Measurements from ENCODE around the gene DDAH1. TPM values are rescaled to one million over a fixed set of nuclear protein-coding genes. Genes with fewer than 3 reads are reported as not detected.

DDAH1 gene
- total RNA-seq, 3 donors from 2014 or later = 9.3 to 24.3 (median 23.9) TPM

DNA sequence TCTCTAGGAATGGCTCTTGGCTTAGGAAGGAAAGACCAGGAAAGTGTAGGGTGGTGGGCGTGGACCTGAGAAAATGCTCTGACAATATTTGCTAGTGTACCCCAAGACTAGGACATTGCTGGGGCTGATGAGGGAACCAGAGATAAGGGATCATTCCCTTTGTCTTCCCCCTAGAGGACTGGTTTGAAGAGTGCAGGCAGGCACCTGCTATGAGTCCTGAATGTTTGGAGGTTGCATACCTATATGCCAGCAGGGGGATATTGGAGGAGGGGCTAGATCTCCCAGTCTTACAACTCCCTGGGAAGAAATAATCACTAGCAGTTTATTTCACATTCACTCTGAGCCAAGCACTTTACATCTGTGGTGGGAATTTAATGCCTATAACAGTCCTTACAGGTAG lies 182.5 kb downstream of the DDAH1 start:
- H3K27me3 ChIP-seq = no peaks in the 10 kb centered on the region
- no peaks in the 10 kb centered on the region for H3K9me3 ChIP-seq
- H3K4me1 ChIP-seq = no peaks in the 10 kb centered on the region
- no peak overlapping the region for H3K27ac ChIP-seq
- no peak overlapping the region for H3K4me3 ChIP-seq
- intact Hi-C loops (cut with DNase I; ENCODE audit: low total_unique reads) = no loop called here
- TF ChIP-seq, protein P1, sequence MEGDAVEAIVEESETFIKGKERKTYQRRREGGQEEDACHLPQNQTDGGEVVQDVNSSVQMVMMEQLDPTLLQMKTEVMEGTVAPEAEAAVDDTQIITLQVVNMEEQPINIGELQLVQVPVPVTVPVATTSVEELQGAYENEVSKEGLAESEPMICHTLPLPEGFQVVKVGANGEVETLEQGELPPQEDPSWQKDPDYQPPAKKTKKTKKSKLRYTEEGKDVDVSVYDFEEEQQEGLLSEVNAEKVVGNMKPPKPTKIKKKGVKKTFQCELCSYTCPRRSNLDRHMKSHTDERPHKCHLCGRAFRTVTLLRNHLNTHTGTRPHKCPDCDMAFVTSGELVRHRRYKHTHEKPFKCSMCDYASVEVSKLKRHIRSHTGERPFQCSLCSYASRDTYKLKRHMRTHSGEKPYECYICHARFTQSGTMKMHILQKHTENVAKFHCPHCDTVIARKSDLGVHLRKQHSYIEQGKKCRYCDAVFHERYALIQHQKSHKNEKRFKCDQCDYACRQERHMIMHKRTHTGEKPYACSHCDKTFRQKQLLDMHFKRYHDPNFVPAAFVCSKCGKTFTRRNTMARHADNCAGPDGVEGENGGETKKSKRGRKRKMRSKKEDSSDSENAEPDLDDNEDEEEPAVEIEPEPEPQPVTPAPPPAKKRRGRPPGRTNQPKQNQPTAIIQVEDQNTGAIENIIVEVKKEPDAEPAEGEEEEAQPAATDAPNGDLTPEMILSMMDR (IDR thresholded peaks at IDR 0.05) = no peak
- TF ChIP-seq POLR2A (IDR thresholded peaks at IDR 0.05) = no peak
- no peak for TF ChIP-seq POLR2AphosphoS5 (IDR thresholded peaks at IDR 0.05)
- DNase-seq (ENCODE audit: low spot score in 2 of 2) = no peak
- H3K36me3 ChIP-seq = no peaks in the 10 kb centered on the region

- H3K4me3 ChIP-seq = no peak overlapping the region
- H3K4me1 ChIP-seq = no peaks in the 10 kb centered on the region
- H3K27ac ChIP-seq = no peak overlapping the region
- H3K9me3 ChIP-seq = no peaks in the 10 kb centered on the region
- intact Hi-C loops (cut with DNase I; ENCODE audit: low total_unique reads) = no loop called here
- no peaks in the 10 kb centered on the region for H3K27me3 ChIP-seq
- no peaks in the 10 kb centered on the region for H3K36me3 ChIP-seq
- no peak for DNase-seq (ENCODE audit: low spot score in 2 of 2)
- TF ChIP-seq POLR2AphosphoS5 (IDR thresholded peaks at IDR 0.05) (no peak), POLR2A (IDR thresholded peaks at IDR 0.05) (no peak)
- TF ChIP-seq, protein P1 (IDR thresholded peaks at IDR 0.05) = no peak
Observed at GRCh38 chr1:85280636-85281035, 184.3 kb downstream of the DDAH1 start.

DNA sequence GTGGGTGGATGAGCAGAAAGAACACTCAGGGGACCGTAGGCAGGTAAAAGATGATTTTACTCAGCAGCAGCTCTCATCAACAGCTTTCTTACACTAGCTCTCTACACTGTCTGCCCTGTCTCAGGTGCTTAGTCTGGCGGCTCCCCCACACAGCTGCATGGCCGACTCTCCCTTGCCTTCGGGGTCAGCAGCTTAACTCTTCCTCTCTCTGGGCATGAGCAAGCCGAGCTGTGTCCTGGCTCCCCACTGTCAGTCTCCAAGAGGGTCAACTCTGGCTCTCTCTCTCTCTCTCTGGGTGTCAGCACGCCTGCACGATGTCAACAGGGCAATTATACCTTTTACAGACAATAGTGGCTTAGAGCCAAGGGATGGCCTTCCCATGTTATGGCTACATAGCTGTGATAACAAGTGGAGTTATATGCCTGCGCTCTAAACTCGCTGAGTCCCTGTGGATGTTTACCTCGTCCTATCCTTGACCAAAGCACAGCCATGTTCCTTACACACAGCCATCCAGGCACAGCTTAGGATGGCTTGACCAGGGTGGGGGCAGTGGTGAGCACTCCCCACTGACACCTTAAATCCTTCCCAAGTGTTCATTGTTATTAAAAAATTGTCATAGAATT lies 185.4 kb downstream of the DDAH1 start:
- DNase-seq (ENCODE audit: low spot score in 2 of 2) = no peak
- Histone ChIP-seq H3K27me3 (no peaks in the 10 kb centered on the region), H3K4me1 (peaks cover 0 to 7% of the 10 kb centered on the region in 2 donors), H3K9me3 (no peaks in the 10 kb centered on the region), H3K4me3 (no peak overlapping the region), H3K36me3 (no peaks in the 10 kb centered on the region), H3K27ac (peak overlapping the region in 1 of 2 donors; percentile 72)
- TF ChIP-seq POLR2AphosphoS5 (IDR thresholded peaks at IDR 0.05) = no peak
- no peak for TF ChIP-seq POLR2A (IDR thresholded peaks at IDR 0.05)
- TF ChIP-seq, protein P1 (IDR thresholded peaks at IDR 0.05) = no peak
- intact Hi-C loops (cut with DNase I; ENCODE audit: low total_unique reads) = no loop called here

DNA sequence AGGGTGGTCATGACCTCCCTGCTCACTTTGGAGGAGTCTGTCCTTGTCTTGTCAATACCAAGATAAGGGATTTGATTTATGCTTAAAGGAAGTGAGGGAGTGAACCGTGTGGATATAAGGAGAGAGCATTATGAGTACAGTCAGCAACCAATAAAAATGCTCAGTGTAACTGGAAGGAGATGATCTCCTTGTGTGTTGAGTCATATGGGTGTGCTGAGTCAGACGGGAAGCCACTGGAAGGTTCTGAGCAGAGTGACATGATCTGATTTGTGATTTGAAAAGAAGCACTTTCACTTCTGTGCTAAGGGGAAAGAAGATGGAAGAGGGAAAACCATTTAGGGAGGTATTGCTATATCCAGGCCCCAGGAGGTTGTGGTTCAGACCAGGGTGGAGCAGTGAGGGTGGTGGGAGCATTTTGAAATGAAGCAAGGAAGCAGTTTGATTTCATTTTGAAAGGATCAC lies 186.1 kb downstream of the DDAH1 start:
- Histone ChIP-seq H3K36me3 (no peaks in the 10 kb centered on the region), H3K27me3 (no peaks in the 10 kb centered on the region), H3K27ac (peak overlapping the region; percentile 40 to 72), H3K9me3 (no peaks in the 10 kb centered on the region), H3K4me3 (peak overlapping the region in 1 of 3 donors; percentile 10), H3K4me1 (peaks cover 0 to 9% of the 10 kb centered on the region in 2 donors)
- no peak for TF ChIP-seq POLR2AphosphoS5 (IDR thresholded peaks at IDR 0.05)
- no peak for TF ChIP-seq POLR2A (IDR thresholded peaks at IDR 0.05)
- TF ChIP-seq, protein P1 (IDR thresholded peaks at IDR 0.05) = no peak
- no peak for DNase-seq (ENCODE audit: low spot score in 2 of 2)
- intact Hi-C loops (cut with DNase I; ENCODE audit: low total_unique reads) = no loop called here

DNA sequence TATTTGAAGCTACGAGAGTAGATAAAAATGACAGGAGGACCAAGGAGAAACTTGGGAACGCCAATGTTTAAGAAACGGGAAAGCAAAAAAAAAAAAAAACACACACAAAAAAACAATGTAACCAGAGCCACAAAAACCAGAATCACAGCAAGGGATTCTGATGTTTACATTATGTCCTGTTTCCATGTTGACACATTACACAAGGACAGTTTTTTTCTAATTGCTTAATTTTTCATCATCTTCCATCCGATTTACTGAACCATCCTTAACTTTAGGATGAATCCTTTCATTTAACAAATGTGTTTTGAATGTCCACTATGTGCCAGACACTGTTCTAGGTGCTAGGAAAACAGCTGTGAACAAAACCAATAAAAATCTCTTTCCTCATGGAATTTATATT lies 187.2 kb downstream of the DDAH1 start:
- DNase-seq (ENCODE audit: low spot score in 2 of 2) = no peak
- intact Hi-C loops (cut with DNase I; ENCODE audit: low total_unique reads) = no loop called here
- Histone ChIP-seq H3K9me3 (no peaks in the 10 kb centered on the region), H3K4me1 (peaks cover 0 to 9% of the 10 kb centered on the region in 2 donors), H3K4me3 (no peak overlapping the region), H3K36me3 (no peaks in the 10 kb centered on the region), H3K27me3 (no peaks in the 10 kb centered on the region), H3K27ac (peak overlapping the region; percentile 97)
- TF ChIP-seq POLR2A (IDR thresholded peaks at IDR 0.05) = no peak
- TF ChIP-seq, protein P1 (IDR thresholded peaks at IDR 0.05) = no peak

Data from breast epithelium (tissue), 4 donors.